ENCODE measurements around the gene TMEM39B.

DNA sequence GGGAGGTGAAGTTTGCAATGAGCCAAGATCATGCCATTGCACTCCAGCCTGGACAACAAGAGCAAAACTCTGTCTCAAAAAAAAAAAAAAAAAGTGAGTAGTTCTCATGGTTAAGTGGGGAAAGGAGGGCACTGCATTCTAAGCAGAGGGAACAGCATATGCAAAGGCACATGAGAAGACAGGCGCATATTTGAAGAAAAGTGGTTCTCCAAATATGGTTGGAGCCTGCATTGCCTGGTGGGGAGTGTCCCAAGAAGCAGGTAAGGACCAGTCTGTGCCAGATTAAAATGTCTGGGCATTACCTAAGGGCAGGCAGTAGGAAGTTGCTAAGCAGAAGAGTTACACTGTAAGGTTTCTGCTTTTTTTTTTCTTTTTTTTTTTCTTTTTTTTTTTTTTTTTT, 32.6 kb downstream of the TMEM39B start:
- TF ChIP-seq, protein P1, sequence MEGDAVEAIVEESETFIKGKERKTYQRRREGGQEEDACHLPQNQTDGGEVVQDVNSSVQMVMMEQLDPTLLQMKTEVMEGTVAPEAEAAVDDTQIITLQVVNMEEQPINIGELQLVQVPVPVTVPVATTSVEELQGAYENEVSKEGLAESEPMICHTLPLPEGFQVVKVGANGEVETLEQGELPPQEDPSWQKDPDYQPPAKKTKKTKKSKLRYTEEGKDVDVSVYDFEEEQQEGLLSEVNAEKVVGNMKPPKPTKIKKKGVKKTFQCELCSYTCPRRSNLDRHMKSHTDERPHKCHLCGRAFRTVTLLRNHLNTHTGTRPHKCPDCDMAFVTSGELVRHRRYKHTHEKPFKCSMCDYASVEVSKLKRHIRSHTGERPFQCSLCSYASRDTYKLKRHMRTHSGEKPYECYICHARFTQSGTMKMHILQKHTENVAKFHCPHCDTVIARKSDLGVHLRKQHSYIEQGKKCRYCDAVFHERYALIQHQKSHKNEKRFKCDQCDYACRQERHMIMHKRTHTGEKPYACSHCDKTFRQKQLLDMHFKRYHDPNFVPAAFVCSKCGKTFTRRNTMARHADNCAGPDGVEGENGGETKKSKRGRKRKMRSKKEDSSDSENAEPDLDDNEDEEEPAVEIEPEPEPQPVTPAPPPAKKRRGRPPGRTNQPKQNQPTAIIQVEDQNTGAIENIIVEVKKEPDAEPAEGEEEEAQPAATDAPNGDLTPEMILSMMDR (IDR thresholded peaks at IDR 0.05) = no peak
- no peak for TF ChIP-seq POLR2A (IDR thresholded peaks at IDR 0.05)
